NOMO-1 treated with dmso at 0.1 percent for 144 hours (cell line): ENCODE measurements around the gene SOX2.

ENCODE experiments used
- DNase-seq: peaks from one replicate; lab custom pipeline; 2025; ENCODE audit not compliant: unreplicated experiment; lab: John Stamatoyannopoulos, UW

The SOX2 gene

GRCh38 chr3:181722156-181722555, 10.4 kb downstream of the SOX2 start:
- no peak for DNase-seq

- no peak for DNase-seq
Measured at GRCh38 chr3:181722766-181723425, 11.2 kb downstream of the SOX2 start.

GRCh38 chr3:181723625-181724191, 12.0 kb downstream of the SOX2 start:
- no peak for DNase-seq

- DNase-seq, result no peak
Measured at GRCh38 chr3:181724192-181724965, 12.7 kb downstream of the SOX2 start.

GRCh38 chr3:181725131-181725731, 13.5 kb downstream of the SOX2 start:
- DNase-seq, result no peak

- no peak for DNase-seq
Measured at GRCh38 chr3:181725830-181726229, 14.1 kb downstream of the SOX2 start.

- DNase-seq, result no peak
Measured at GRCh38 chr3:181726351-181727330, 14.9 kb downstream of the SOX2 start.

- no peak for DNase-seq
Measured at GRCh38 chr3:181727341-181728032, 15.8 kb downstream of the SOX2 start.

- no peak for DNase-seq
Measured at GRCh38 chr3:181728470-181729340, 17.0 kb downstream of the SOX2 start.

- DNase-seq, result no peak
Measured at GRCh38 chr3:181729341-181729869, 17.7 kb downstream of the SOX2 start.

GRCh38 chr3:181730316-181730715, 18.6 kb downstream of the SOX2 start:
- no peak for DNase-seq

- no peak for DNase-seq
Measured at GRCh38 chr3:181730934-181731333, 19.2 kb downstream of the SOX2 start.

GRCh38 chr3:181735911-181736310, 24.2 kb downstream of the SOX2 start:
- DNase-seq, result no peak

- no peak for DNase-seq
Measured at GRCh38 chr3:181738551-181738950, 26.8 kb downstream of the SOX2 start.

- no peak for DNase-seq
Measured at GRCh38 chr3:181739628-181740027, 27.9 kb downstream of the SOX2 start.

- DNase-seq, result no peak
Measured at GRCh38 chr3:181741417-181741816, 29.7 kb downstream of the SOX2 start.

GRCh38 chr3:181752202-181752671, 40.5 kb downstream of the SOX2 start:
- no peak for DNase-seq

GRCh38 chr3:181753391-181753790, 41.7 kb downstream of the SOX2 start:
- no peak for DNase-seq

GRCh38 chr3:181755959-181756358, 44.2 kb downstream of the SOX2 start:
- no peak for DNase-seq
